CD4-positive, alpha-beta memory T cell (primary cell): ENCODE results near the gene DDX42. TPM values are rescaled to one million over a fixed set of nuclear protein-coding genes. Genes with fewer than 3 reads are reported as not detected.

Experiments
- CTCF ChIA-PET: fragments of 350-600 bp; sonication (Branson Sonifier 250); formaldehyde crosslinking; loops from one replicate; lab custom pipeline; 2021; ENCODE audit warnings: inconsistent platforms; ENCODE audit not compliant: partially characterized antibody; lab: Charles Lee
- POLR2A ChIA-PET: fragments of 350-600 bp; sonication (Branson Sonifier 250); formaldehyde crosslinking; loops from one replicate; lab custom pipeline; 2021; ENCODE audit not compliant: partially characterized antibody; lab: Charles Lee
- DNase-seq, 5 donors: peaks; one replicate each; pipeline versions ENCODE4 v3.0.0 to v3.0.0-alpha.2; 2020 to 2022; ENCODE audit warnings: mixed read lengths in 1 of 5
- H3K27ac ChIP-seq: one replicate; pipeline ENCODE4 v1.7.0; 2013; ENCODE audit warnings: low read depth, low read length
- H3K27me3 ChIP-seq: 2 replicates; pipeline ENCODE4 v1.7.0; 2013; ENCODE audit warnings: mild to moderate bottlenecking, low read length, moderate library complexity; ENCODE audit not compliant: insufficient read depth
- H3K36me3 ChIP-seq: 2 replicates; pipeline ENCODE4 v1.7.0; 2013; ENCODE audit warnings: mild to moderate bottlenecking, low read length, moderate library complexity; ENCODE audit not compliant: insufficient read depth
- H3K4me1 ChIP-seq: 2 replicates; pipeline ENCODE4 v1.7.0; 2013; ENCODE audit warnings: mild to moderate bottlenecking, low read length, moderate library complexity; ENCODE audit not compliant: insufficient read depth
- H3K4me3 ChIP-seq, 2 donors: one replicate each; pipeline ENCODE4 v1.7.0; 2013; ENCODE audit warnings: low read length in 2 of 2, mild to moderate bottlenecking in 1 of 2
- H3K9me3 ChIP-seq, 2 donors: one replicate each; pipeline ENCODE4 v1.7.0; 2013; ENCODE audit warnings: low read length in 2 of 2, control low read depth in 1 of 2; ENCODE audit not compliant: control insufficient read depth in 1 of 2
- H3K27ac Mint-ChIP-seq, 7 donors: one replicate each; pipeline ENCODE4 v1.8.0; 2020 to 2021; ENCODE audit warnings: mixed read lengths in 7 of 7, mild to moderate bottlenecking in 6 of 7, inconsistent platforms in 3 of 7, moderate library complexity in 3 of 7
- H3K27me3 Mint-ChIP-seq, 2 donors: one replicate each; pipeline ENCODE4 v1.8.0; 2020 to 2021; ENCODE audit warnings: mixed read lengths in 2 of 2
- H3K36me3 Mint-ChIP-seq, 2 donors: one replicate each; pipeline ENCODE4 v1.8.0; 2020 to 2021; ENCODE audit warnings: mixed read lengths in 2 of 2, inconsistent platforms in 1 of 2, mild to moderate bottlenecking in 1 of 2
- H3K4me1 Mint-ChIP-seq, 4 donors: one replicate each; pipeline ENCODE4 v1.8.0; 2020 to 2021; ENCODE audit warnings: mixed read lengths in 4 of 4, mild to moderate bottlenecking in 1 of 4
- H3K4me3 Mint-ChIP-seq, 8 donors: one replicate each; pipeline ENCODE4 v1.8.0; 2020 to 2021; ENCODE audit warnings: mixed read lengths in 8 of 8, mild to moderate bottlenecking in 7 of 8, moderate library complexity in 6 of 8, inconsistent platforms in 3 of 8
- H3K9me3 Mint-ChIP-seq, 8 donors: one replicate each; pipeline ENCODE4 v1.8.0; 2020 to 2021; ENCODE audit warnings: mixed read lengths in 8 of 8, mild to moderate bottlenecking in 5 of 8, inconsistent platforms in 3 of 8, moderate library complexity in 1 of 8
- intact Hi-C: fragments of 100-400 bp; cut with micrococcal nuclease; formaldehyde crosslinking; loops from one replicate; pipeline ENCODE4 v1.15.1; 2023
- polyA plus RNA-seq, 2 donors: library from polyadenylated mRNA; unstranded; fragments of 300-500 nt; fragmentation: Illumina TruSeq; gene quantifications; one replicate each; pipeline ENCODE4 v1.2.3, GENCODE V29; 2021
- total RNA-seq, 2 experiments: library from RNA; stranded (reverse); gene quantifications; one replicate each; pipeline ENCODE4 v1.2.3, GENCODE V29; 2021

DDX42 gene
- total and polyA plus RNA-seq, 4 experiments from 2014 or later, result 6.9 to 183 (median 96.2) TPM

- H3K4me3 ChIP-seq, result no peak overlapping the region
- H3K27me3 Mint-ChIP-seq, result no peaks in the 10 kb centered on the region
- no peaks in the 10 kb centered on the region for H3K9me3 ChIP-seq
- H3K27ac Mint-ChIP-seq, result peak overlapping the region in 2 of 7 donors; percentile 48 to 65
- no peaks in the 10 kb centered on the region for H3K9me3 Mint-ChIP-seq
- no peaks in the 10 kb centered on the region for H3K27me3 ChIP-seq
- DNase-seq, result no peak
- no peaks in the 10 kb centered on the region for H3K4me1 ChIP-seq
- H3K4me3 Mint-ChIP-seq, result no peak overlapping the region
- no peak overlapping the region for H3K27ac ChIP-seq
- CTCF ChIA-PET, result no interaction called here
- H3K36me3 Mint-ChIP-seq, result peaks cover 56 to 74% of the 10 kb centered on the region in 2 donors
- intact Hi-C loops, result no loop called here
- peaks cover 0 to 3% (median 0%) of the 10 kb centered on the region in 4 donors for H3K4me1 Mint-ChIP-seq
- H3K36me3 ChIP-seq, result peaks cover 70% of the 10 kb centered on the region
- POLR2A ChIA-PET, result interaction anchor here (1.4 kb wide), 1 partner anchor 13 kb away, joined by 4 read pairs; no protein-coding TSS in a partner anchor
These were observed 31.6 kb downstream of the DDX42 start for GRCh38 chr17:63805591-63805990.

- no peaks in the 10 kb centered on the region for H3K27me3 Mint-ChIP-seq
- no peaks in the 10 kb centered on the region for H3K4me1 ChIP-seq
- ChIA-PET CTCF (interaction anchor here (0.7 to 1.7 kb wide), 5 partner anchors 19 to 383 kb away, joined by 3 to 4 read pairs (median 4); no protein-coding TSS in a partner anchor), POLR2A (interaction anchor here (1.2 to 1.8 kb wide), 2 partner anchors 11 to 35 kb away, joined by 3 to 5 read pairs; partner anchors contain the start of gene DDX42)
- H3K9me3 Mint-ChIP-seq, result no peaks in the 10 kb centered on the region
- H3K27ac Mint-ChIP-seq, result peak overlapping the region in 4 of 7 donors; percentile 15 to 71 (median 53)
- intact Hi-C loops, result no loop called here
- no peak overlapping the region for H3K4me3 Mint-ChIP-seq
- H3K27me3 ChIP-seq, result no peaks in the 10 kb centered on the region
- H3K27ac ChIP-seq, result no peak overlapping the region
- no peak overlapping the region for H3K4me3 ChIP-seq
- peaks cover 0 to 1% (median 0%) of the 10 kb centered on the region in 4 donors for H3K4me1 Mint-ChIP-seq
- no peaks in the 10 kb centered on the region for H3K9me3 ChIP-seq
- peaks cover 66 to 87% of the 10 kb centered on the region in 2 donors for H3K36me3 Mint-ChIP-seq
- no peak for DNase-seq
- peaks cover 85% of the 10 kb centered on the region for H3K36me3 ChIP-seq
These were observed 36.0 kb downstream of the DDX42 start for GRCh38 chr17:63809970-63810369.

GRCh38 chr17:63816123-63816522 is 42.2 kb downstream of the DDX42 start:
- Histone ChIP-seq H3K27me3 (no peaks in the 10 kb centered on the region), H3K4me1 (peaks cover 9% of the 10 kb centered on the region), H3K9me3 (no peaks in the 10 kb centered on the region), H3K4me3 (no peak overlapping the region), H3K27ac (no peak overlapping the region), H3K36me3 (peaks cover 91% of the 10 kb centered on the region)
- intact Hi-C loops, result no loop called here
- Mint-ChIP-seq H3K27ac (peak overlapping the region in 3 of 7 donors; percentile 32 to 46 (median 35)), H3K36me3 (peaks cover 55 to 93% of the 10 kb centered on the region in 2 donors), H3K27me3 (no peaks in the 10 kb centered on the region), H3K9me3 (no peaks in the 10 kb centered on the region), H3K4me1 (peaks cover 4 to 9% (median 5%) of the 10 kb centered on the region in 4 donors), H3K4me3 (no peak overlapping the region)
- no peak for DNase-seq
- ChIA-PET CTCF (interaction anchor here (1.1 kb wide), 1 partner anchor 10 kb away, joined by 3 read pairs; no protein-coding TSS in a partner anchor), POLR2A (no interaction called here)

- intact Hi-C loops, result no loop called here
- H3K27ac Mint-ChIP-seq, result peak overlapping the region in 1 of 7 donors; percentile 10
- no peaks in the 10 kb centered on the region for H3K27me3 Mint-ChIP-seq
- Histone ChIP-seq H3K9me3 (no peaks in the 10 kb centered on the region), H3K27ac (no peak overlapping the region), H3K4me3 (no peak overlapping the region), H3K4me1 (peaks cover 9% of the 10 kb centered on the region), H3K27me3 (no peaks in the 10 kb centered on the region), H3K36me3 (peaks cover 91% of the 10 kb centered on the region)
- no peaks in the 10 kb centered on the region for H3K9me3 Mint-ChIP-seq
- peaks cover 5 to 9% (median 6%) of the 10 kb centered on the region in 4 donors for H3K4me1 Mint-ChIP-seq
- H3K4me3 Mint-ChIP-seq, result no peak overlapping the region
- CTCF ChIA-PET, result interaction anchor here (1.1 kb wide), 1 partner anchor 10 kb away, joined by 3 read pairs; no protein-coding TSS in a partner anchor
- DNase-seq, result no peak
- H3K36me3 Mint-ChIP-seq, result peaks cover 54 to 93% of the 10 kb centered on the region in 2 donors
- POLR2A ChIA-PET, result no interaction called here
These were observed 42.7 kb downstream of the DDX42 start for GRCh38 chr17:63816669-63817068.

- H3K9me3 ChIP-seq, result no peaks in the 10 kb centered on the region
- Mint-ChIP-seq H3K9me3 (no peaks in the 10 kb centered on the region), H3K4me3 (peak overlapping the region in 2 of 8 donors; percentile 15 to 50), H3K4me1 (peaks cover 9 to 15% (median 12%) of the 10 kb centered on the region in 4 donors), H3K27me3 (no peaks in the 10 kb centered on the region), H3K27ac (peak overlapping the region in 4 of 7 donors; percentile 15 to 88 (median 62)), H3K36me3 (peaks cover 53 to 94% of the 10 kb centered on the region in 2 donors)
- DNase-seq, result no peak
- H3K4me1 ChIP-seq, result peaks cover 9% of the 10 kb centered on the region
- no peak overlapping the region for H3K4me3 ChIP-seq
- intact Hi-C loops, result no loop called here
- ChIA-PET CTCF (interaction anchor here (0.8 to 1.9 kb wide), 3 partner anchors 10 to 31 kb away, joined by 3 to 7 read pairs (median 5); no protein-coding TSS in a partner anchor), POLR2A (interaction anchor here (0.7 to 1.9 kb wide), 6 partner anchors 9 to 123 kb away, joined by 3 to 5 read pairs (median 4); partner anchors contain the start of genes CCDC47, DDX42 and PSMC5)
- H3K27me3 ChIP-seq, result no peaks in the 10 kb centered on the region
- no peak overlapping the region for H3K27ac ChIP-seq
- peaks cover 93% of the 10 kb centered on the region for H3K36me3 ChIP-seq
These were observed 43.9 kb downstream of the DDX42 start for GRCh38 chr17:63817736-63818385.

- Mint-ChIP-seq H3K36me3 (peaks cover 56 to 93% of the 10 kb centered on the region in 2 donors), H3K4me3 (no peak overlapping the region), H3K9me3 (no peaks in the 10 kb centered on the region), H3K4me1 (peaks cover 15 to 25% (median 16%) of the 10 kb centered on the region in 4 donors), H3K27ac (peak overlapping the region in 3 of 7 donors; percentile 61 to 84 (median 66)), H3K27me3 (no peaks in the 10 kb centered on the region)
- intact Hi-C loops, result no loop called here
- no peaks in the 10 kb centered on the region for H3K9me3 ChIP-seq
- H3K4me3 ChIP-seq, result no peak overlapping the region
- no peaks in the 10 kb centered on the region for H3K27me3 ChIP-seq
- H3K27ac ChIP-seq, result no peak overlapping the region
- no peak for DNase-seq
- ChIA-PET CTCF (interaction anchor here (0.8 to 1.9 kb wide), 4 partner anchors 9 to 109 kb away, joined by 3 to 7 read pairs (median 4); no protein-coding TSS in a partner anchor), POLR2A (interaction anchor here (1.0 to 2.2 kb wide), 5 partner anchors 12 to 45 kb away, joined by 3 to 9 read pairs (median 4); partner anchors contain the start of genes CCDC47 and DDX42)
- peaks cover 9% of the 10 kb centered on the region for H3K4me1 ChIP-seq
- H3K36me3 ChIP-seq, result peaks cover 93% of the 10 kb centered on the region
These were observed 45.2 kb downstream of the DDX42 start for GRCh38 chr17:63819131-63819530.
